NCI-H2107 treated with DMSO at 0.1 percent for 48 hours (cell line): ENCODE measurements around the gene ZNF473.
"Not testable (repeated sequence)": the region's sequence is repeated elsewhere in the genome, so short reads cannot be mapped to it uniquely, and the experiment has no call there.

Experiments used
- DNase-seq: peaks from one replicate; lab custom pipeline; 2025; ENCODE audit not compliant: unreplicated experiment; lab: John Stamatoyannopoulos, UW

Gene ZNF473

DNA sequence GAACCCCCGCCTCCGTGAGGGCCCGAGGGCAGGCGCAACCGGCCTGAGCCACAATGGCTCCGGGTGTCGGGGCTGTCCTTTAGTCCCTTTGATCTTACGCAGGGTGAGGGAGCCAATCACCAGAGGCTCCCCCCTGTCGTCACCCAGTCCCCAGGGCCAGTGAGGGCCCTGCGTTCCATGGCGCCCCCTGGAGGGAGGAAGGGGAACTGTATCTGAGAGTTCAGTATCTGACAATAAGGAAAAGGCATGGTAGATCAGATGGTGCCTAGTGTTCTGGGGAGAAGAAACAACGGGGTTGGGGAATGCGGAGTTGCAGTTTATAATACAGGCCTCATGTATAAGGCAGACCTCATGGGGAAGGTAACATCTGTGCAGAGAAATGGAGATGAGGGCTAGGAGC is 72.1 kb downstream of the ZNF473 start:
- DNase-seq, result not testable (repeated sequence)

DNA sequence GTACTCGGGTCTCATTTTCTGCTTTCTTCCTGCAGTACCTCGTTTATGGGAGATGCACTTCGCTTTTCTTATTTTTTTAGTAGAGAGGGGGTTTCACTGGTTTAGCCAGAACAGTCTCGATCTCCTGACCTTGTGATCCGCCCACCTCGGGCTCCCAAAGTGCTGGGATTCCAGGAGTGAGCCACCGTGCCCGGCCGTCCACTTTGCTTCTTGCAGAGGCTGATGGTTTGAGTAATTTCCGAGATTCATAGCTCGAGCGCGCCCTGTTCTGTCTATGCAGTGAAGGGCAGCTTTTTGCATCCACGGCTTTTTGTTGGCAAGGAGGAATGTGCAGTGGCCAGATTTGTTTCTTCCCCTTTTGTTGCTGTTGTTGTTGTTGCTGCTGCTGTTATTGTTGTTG is 73.1 kb downstream of the ZNF473 start:
- not testable (repeated sequence) for DNase-seq

- DNase-seq, result not testable (repeated sequence)
These were observed 73.9 kb downstream of the ZNF473 start for GRCh38 chr19:50099696-50100095.

- not testable (repeated sequence) for DNase-seq
These were observed 75.1 kb downstream of the ZNF473 start for GRCh38 chr19:50100946-50101345.
